Activated T-cell treated with anti-CD3 and anti-CD28 coated beads, Interleukin-2, amount 50 U/mL, for 4 hours (primary cell): ENCODE results near the gene TPPP. TPM values are rescaled to one million over a fixed set of nuclear protein-coding genes. Genes with fewer than 3 reads are reported as not detected.

Experiments used
- ATAC-seq, 2 donors: fragments of 200-7000 bp; cut with Tn5 transposase; one replicate each; pipeline ENCODE4 v1.10.0; 2021
- DNase-seq: peaks from one replicate; pipeline ENCODE4 v3.0.0-alpha.2; 2020
- H3K27me3 Mint-ChIP-seq: one replicate; pipeline ENCODE4 v1.8.0; 2021; ENCODE audit warnings: low read depth, mixed read lengths
- H3K36me3 Mint-ChIP-seq: one replicate; pipeline ENCODE4 v1.8.0; 2022; ENCODE audit warnings: mixed read lengths; ENCODE audit not compliant: insufficient read depth
- H3K4me1 Mint-ChIP-seq: one replicate; pipeline ENCODE4 v1.8.0; 2021; ENCODE audit warnings: low read depth, mixed read lengths
- H3K4me3 Mint-ChIP-seq: one replicate; pipeline ENCODE4 v1.8.0; 2021; ENCODE audit warnings: mild to moderate bottlenecking, moderate library complexity, mixed read lengths
- H3K9me3 Mint-ChIP-seq: one replicate; pipeline ENCODE4 v1.8.0; 2021; ENCODE audit warnings: mixed read lengths
- total RNA-seq, 3 donors: library from RNA; stranded (reverse); gene quantifications; one replicate each; pipeline ENCODE4 v1.2.1, GENCODE V29; 2021

TPPP gene
- total RNA-seq, 3 donors from 2014 or later, result 0.08 to 0.19 (median 0.08) TPM

- Mint-ChIP-seq H3K36me3 (peaks cover 10% of the 10 kb centered on the region), H3K27me3 (no peaks in the 10 kb centered on the region), H3K4me1 (peaks cover 1% of the 10 kb centered on the region), H3K4me3 (no peak overlapping the region), H3K9me3 (no peaks in the 10 kb centered on the region)
- DNase-seq, result no peak
- ATAC-seq, result no peak
These were observed 26.2 kb downstream of the TPPP start for GRCh38 chr5:666816-667498.

- H3K4me3 Mint-ChIP-seq, result no peak overlapping the region
- H3K27me3 Mint-ChIP-seq, result no peaks in the 10 kb centered on the region
- DNase-seq (no peak), ATAC-seq (no peak)
- H3K36me3 Mint-ChIP-seq, result peaks cover 14% of the 10 kb centered on the region
- no peaks in the 10 kb centered on the region for H3K4me1 Mint-ChIP-seq
- H3K9me3 Mint-ChIP-seq, result no peaks in the 10 kb centered on the region
These were observed 27.0 kb downstream of the TPPP start for GRCh38 chr5:665956-666711.

- Mint-ChIP-seq H3K27me3 (no peaks in the 10 kb centered on the region), H3K9me3 (no peaks in the 10 kb centered on the region), H3K36me3 (peaks cover 16% of the 10 kb centered on the region), H3K4me1 (no peaks in the 10 kb centered on the region), H3K4me3 (no peak overlapping the region)
- ATAC-seq, result no peak
- DNase-seq, result no peak
These were observed 27.6 kb downstream of the TPPP start for GRCh38 chr5:665541-665955.

GRCh38 chr5:664994-665360, 28.2 kb downstream of the TPPP start:
- no peak for DNase-seq
- H3K4me3 Mint-ChIP-seq, result no peak overlapping the region
- no peaks in the 10 kb centered on the region for H3K27me3 Mint-ChIP-seq
- H3K36me3 Mint-ChIP-seq, result peaks cover 18% of the 10 kb centered on the region
- no peaks in the 10 kb centered on the region for H3K4me1 Mint-ChIP-seq
- H3K9me3 Mint-ChIP-seq, result no peaks in the 10 kb centered on the region
- ATAC-seq, result no peak

GRCh38 chr5:664343-664993, 28.7 kb downstream of the TPPP start:
- Mint-ChIP-seq H3K27me3 (no peaks in the 10 kb centered on the region), H3K9me3 (no peaks in the 10 kb centered on the region), H3K36me3 (peaks cover 22% of the 10 kb centered on the region), H3K4me3 (no peak overlapping the region), H3K4me1 (no peaks in the 10 kb centered on the region)
- DNase-seq (no peak), ATAC-seq (no peak)

- Mint-ChIP-seq H3K4me1 (no peaks in the 10 kb centered on the region), H3K9me3 (no peaks in the 10 kb centered on the region), H3K27me3 (no peaks in the 10 kb centered on the region), H3K36me3 (peaks cover 29% of the 10 kb centered on the region), H3K4me3 (no peak overlapping the region)
- DNase-seq (no peak), ATAC-seq (no peak)
These were observed 29.5 kb downstream of the TPPP start for GRCh38 chr5:663436-664342.

- Mint-ChIP-seq H3K4me1 (no peaks in the 10 kb centered on the region), H3K9me3 (no peaks in the 10 kb centered on the region), H3K4me3 (no peak overlapping the region), H3K27me3 (no peaks in the 10 kb centered on the region), H3K36me3 (peaks cover 32% of the 10 kb centered on the region)
- ATAC-seq (no peak), DNase-seq (no peak)
These were observed 30.3 kb downstream of the TPPP start for GRCh38 chr5:662751-663435.

- H3K4me3 Mint-ChIP-seq, result no peak overlapping the region
- DNase-seq (no peak), ATAC-seq (no peak)
- no peaks in the 10 kb centered on the region for H3K27me3 Mint-ChIP-seq
- H3K4me1 Mint-ChIP-seq, result no peaks in the 10 kb centered on the region
- no peaks in the 10 kb centered on the region for H3K9me3 Mint-ChIP-seq
- peaks cover 34% of the 10 kb centered on the region for H3K36me3 Mint-ChIP-seq
These were observed 31.0 kb downstream of the TPPP start for GRCh38 chr5:661891-662750.

- Mint-ChIP-seq H3K4me1 (no peaks in the 10 kb centered on the region), H3K36me3 (peaks cover 38% of the 10 kb centered on the region), H3K9me3 (no peaks in the 10 kb centered on the region), H3K27me3 (no peaks in the 10 kb centered on the region), H3K4me3 (no peak overlapping the region)
- no peak for DNase-seq
- ATAC-seq, result no peak
These were observed 32.6 kb downstream of the TPPP start for GRCh38 chr5:660491-661030.

GRCh38 chr5:659496-660263, 33.5 kb downstream of the TPPP start:
- no peaks in the 10 kb centered on the region for H3K27me3 Mint-ChIP-seq
- no peaks in the 10 kb centered on the region for H3K9me3 Mint-ChIP-seq
- ATAC-seq, result no peak
- no peak overlapping the region for H3K4me3 Mint-ChIP-seq
- H3K4me1 Mint-ChIP-seq, result no peaks in the 10 kb centered on the region
- peaks cover 38% of the 10 kb centered on the region for H3K36me3 Mint-ChIP-seq
- DNase-seq, result no peak

- Mint-ChIP-seq H3K9me3 (no peaks in the 10 kb centered on the region), H3K27me3 (no peaks in the 10 kb centered on the region), H3K4me3 (no peak overlapping the region), H3K4me1 (no peaks in the 10 kb centered on the region), H3K36me3 (peaks cover 41% of the 10 kb centered on the region)
- DNase-seq, result no peak
- ATAC-seq, result no peak
These were observed 35.0 kb downstream of the TPPP start for GRCh38 chr5:658103-658502.

GRCh38 chr5:657570-657969, 35.6 kb downstream of the TPPP start:
- Mint-ChIP-seq H3K27me3 (no peaks in the 10 kb centered on the region), H3K36me3 (peaks cover 41% of the 10 kb centered on the region), H3K4me1 (no peaks in the 10 kb centered on the region), H3K4me3 (no peak overlapping the region), H3K9me3 (no peaks in the 10 kb centered on the region)
- DNase-seq (no peak), ATAC-seq (no peak)
